IMR-90 (cell line): ENCODE measurements around the gene CLEC5A.

Experiments
- BHLHE40 ChIP-seq: fragments of 150-350 bp; IDR thresholded peaks from 2 replicates; pipeline ENCODE4 v1.6.1; 2016; ENCODE audit warnings: mild to moderate bottlenecking, low read depth, low read length
- CEBPB ChIP-seq: IDR thresholded peaks from 2 replicates; pipeline ENCODE4 v1.6.1; 2012; ENCODE audit warnings: low read depth, low read length, improper control_type of control experiment
- MAFK ChIP-seq: IDR thresholded peaks from 2 replicates; pipeline ENCODE4 v1.6.1; 2012; ENCODE audit warnings: low read depth, low read length, improper control_type of control experiment
- MXI1 ChIP-seq: IDR thresholded peaks from 2 replicates; pipeline ENCODE4 v1.6.1; 2012; ENCODE audit warnings: low read depth, mild to moderate bottlenecking, low read length, moderate library complexity, borderline replicate concordance
- NFE2L2 ChIP-seq: fragments of 150-350 bp; IDR thresholded peaks from 2 replicates; pipeline ENCODE4 v1.6.1; 2016; ENCODE audit warnings: low read depth, mild to moderate bottlenecking, low read length
- POLR2A ChIP-seq: IDR thresholded peaks from 2 replicates; pipeline ENCODE4 v1.6.1; 2012; ENCODE audit warnings: mild to moderate bottlenecking, low read depth, low read length
- SMC3 ChIP-seq: fragments of 150-350 bp; IDR thresholded peaks from 2 replicates; pipeline ENCODE4 v1.6.1; 2016; ENCODE audit warnings: low read depth, mild to moderate bottlenecking, antibody characterized with exemption, low read length, moderate library complexity
- TF ChIP-seq, protein P1 (sequence below): conservative IDR thresholded peaks from 2 replicates; pipeline ENCODE4 v1.5.1; 2012; ENCODE audit warnings: mild to moderate bottlenecking, low read depth, low read length, improper control_type of control experiment
- TF ChIP-seq, protein P2 (sequence below): fragments of 150-350 bp; IDR thresholded peaks from 2 replicates; pipeline ENCODE4 v1.6.1; 2017; ENCODE audit warnings: mild to moderate bottlenecking, antibody characterized with exemption, low read length, low read depth

DNA sequence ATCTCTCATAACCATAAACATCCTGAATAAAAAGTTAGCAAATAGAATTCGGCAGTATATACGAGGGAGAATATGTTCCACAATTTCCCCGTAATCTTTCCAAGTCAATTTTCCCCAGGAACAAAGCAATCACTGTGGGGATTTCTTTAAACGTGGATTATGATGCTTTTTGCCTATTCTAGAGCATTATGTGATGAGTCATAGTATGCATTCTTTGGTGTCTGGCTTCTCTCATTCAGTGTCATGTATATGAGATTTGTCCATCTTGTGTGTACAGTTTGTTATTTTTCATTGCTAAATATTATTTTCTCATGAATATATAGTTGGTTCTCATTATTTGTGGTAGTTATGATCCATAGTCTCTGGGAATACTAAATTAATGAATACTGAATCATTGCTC lies 40.5 kb downstream of the CLEC5A start:
- TF ChIP-seq POLR2A = no peak
- TF ChIP-seq, protein P1, sequence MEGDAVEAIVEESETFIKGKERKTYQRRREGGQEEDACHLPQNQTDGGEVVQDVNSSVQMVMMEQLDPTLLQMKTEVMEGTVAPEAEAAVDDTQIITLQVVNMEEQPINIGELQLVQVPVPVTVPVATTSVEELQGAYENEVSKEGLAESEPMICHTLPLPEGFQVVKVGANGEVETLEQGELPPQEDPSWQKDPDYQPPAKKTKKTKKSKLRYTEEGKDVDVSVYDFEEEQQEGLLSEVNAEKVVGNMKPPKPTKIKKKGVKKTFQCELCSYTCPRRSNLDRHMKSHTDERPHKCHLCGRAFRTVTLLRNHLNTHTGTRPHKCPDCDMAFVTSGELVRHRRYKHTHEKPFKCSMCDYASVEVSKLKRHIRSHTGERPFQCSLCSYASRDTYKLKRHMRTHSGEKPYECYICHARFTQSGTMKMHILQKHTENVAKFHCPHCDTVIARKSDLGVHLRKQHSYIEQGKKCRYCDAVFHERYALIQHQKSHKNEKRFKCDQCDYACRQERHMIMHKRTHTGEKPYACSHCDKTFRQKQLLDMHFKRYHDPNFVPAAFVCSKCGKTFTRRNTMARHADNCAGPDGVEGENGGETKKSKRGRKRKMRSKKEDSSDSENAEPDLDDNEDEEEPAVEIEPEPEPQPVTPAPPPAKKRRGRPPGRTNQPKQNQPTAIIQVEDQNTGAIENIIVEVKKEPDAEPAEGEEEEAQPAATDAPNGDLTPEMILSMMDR = no peak
- no peak for TF ChIP-seq NFE2L2
- no peak for TF ChIP-seq SMC3
- TF ChIP-seq CEBPB = no peak
- no peak for TF ChIP-seq MAFK
- TF ChIP-seq, protein P2, sequence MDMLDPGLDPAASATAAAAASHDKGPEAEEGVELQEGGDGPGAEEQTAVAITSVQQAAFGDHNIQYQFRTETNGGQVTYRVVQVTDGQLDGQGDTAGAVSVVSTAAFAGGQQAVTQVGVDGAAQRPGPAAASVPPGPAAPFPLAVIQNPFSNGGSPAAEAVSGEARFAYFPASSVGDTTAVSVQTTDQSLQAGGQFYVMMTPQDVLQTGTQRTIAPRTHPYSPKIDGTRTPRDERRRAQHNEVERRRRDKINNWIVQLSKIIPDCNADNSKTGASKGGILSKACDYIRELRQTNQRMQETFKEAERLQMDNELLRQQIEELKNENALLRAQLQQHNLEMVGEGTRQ = no peak
- TF ChIP-seq MXI1 = no peak
- TF ChIP-seq BHLHE40 = no peak
